Non-pigmented ciliary epithelial cell (primary cell): ENCODE data around the gene CFAP410.

ENCODE experiments used
- DNase-seq: peaks from one replicate; pipeline ENCODE4 v3.0.0-alpha.2; 2010; ENCODE audit warnings: low read depth

CFAP410 gene

DNA sequence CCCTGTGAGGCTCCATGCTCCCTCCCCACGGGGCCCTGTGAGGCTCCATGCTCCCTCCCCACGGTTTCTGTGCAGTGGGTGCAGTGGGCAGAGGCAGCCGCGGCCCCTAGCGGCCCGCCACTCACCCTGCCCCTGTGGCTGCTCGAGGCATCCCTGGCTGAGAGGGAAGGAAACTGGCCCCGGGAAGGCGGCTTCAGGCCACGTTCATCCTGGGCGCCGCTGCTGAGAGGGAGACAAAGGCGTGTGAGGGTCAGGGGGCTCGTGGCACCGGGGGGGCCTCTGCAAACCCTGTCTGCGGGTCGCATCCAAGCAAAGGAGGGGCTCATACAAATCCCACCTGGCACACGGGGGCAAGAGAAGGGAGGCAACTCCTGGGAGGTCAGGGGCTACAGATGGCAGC is 8.5 kb downstream of the CFAP410 start:
- DNase-seq, result no peak

DNA sequence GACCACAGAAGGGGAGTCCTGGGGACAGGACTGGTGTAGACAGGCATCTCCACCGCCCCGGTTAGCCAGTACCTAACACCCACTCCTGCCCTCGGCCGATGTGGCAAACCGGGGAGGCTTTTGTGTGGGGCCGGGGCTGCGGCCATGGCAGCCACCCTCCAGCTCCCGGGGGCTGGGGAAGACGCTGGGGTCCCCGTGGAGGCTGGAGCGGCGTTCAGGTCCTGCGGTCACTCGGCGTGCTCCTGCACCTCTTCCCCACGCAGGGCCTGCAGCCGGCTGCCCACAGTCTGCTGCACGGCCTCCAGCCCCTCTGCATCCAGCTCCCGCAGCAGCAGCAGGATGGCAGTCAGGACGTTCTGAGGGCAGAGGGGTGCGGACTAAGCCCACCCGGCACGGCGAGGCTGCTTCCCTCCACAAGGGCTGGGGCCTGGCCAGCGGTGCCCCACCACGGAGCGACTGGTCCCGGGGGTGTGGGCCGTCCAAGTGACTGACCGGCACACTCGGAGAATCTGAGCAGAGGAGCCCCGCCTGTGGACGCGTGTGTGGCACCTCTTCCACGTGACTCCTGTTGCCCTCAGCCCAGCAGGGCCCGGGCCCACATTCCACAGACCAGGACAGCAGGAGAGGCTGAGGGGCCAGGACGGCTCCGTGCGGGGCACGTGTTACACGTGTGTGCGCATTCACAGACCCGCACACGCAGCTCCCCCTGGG is 9.1 kb downstream of the CFAP410 start:
- no peak for DNase-seq

DNA sequence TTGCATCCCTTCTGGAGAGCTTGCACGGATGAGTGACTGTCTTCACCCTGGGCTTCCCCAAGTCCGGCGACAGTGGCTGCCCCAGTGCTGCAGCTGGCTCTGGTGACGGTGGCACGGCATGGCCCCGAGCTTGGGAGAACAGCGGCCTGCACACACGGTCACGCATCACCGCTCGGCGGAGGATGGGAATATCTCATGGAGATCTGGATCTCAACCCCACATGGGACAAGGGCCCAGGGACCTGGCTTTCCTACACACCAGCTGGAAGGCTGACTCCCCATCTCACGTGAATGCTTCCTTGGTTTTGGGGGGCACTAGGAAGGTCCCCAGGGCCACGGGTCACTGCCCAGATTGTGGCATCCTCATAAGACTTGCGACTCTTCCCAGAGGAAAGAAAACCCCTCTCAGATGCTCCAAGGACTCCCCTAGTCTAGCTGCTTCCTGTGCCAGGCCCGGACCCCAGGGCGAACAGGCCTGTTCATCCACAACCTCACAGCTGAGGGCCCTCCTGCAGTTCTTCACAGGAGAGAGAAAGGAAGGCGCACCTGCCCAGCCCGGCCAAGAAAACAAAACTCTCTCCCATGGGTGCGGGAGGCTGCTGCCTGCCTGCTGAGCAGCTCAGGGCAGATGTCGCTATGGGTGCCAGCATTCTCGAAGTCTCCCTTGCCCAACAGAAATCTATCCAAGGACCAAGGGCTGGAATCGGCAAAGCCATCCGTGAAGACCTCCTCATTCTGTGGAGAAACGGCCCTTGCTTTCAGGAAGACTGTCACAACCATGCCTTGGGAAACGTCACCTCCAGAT is 9.9 kb downstream of the CFAP410 start:
- no peak for DNase-seq

DNA sequence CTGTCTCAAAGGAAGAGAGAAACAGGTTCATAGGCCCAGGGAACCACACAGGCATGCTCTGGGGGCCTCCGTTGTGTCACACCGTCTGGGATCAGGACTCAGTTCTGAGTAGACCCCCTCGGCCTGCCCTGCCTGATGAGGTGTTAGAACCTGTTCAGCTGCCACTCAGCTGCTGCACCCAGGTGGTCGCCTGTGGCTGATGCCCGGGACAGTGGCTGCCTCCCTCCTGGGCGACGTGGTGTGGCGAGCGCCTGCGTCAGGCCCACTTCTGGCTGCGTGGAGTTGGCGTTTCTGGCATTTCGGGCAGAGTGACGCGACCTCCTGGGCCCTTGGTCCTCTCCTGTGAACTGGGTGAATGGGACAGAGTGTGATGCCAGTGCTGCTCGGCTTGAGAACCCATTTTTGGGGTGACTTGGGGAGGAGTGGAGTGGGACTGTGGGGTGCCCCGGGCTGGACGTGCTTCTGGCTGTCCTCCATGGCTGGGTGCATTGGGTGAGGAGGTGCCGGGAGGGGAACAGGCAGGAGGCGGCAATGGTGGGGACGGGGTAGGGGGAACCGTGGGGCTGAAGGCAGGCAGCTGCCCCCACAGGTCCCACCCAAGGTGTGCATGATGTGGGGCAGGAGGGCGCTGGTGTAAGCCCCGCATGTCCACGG is 10.8 kb downstream of the CFAP410 start:
- no peak for DNase-seq

DNA sequence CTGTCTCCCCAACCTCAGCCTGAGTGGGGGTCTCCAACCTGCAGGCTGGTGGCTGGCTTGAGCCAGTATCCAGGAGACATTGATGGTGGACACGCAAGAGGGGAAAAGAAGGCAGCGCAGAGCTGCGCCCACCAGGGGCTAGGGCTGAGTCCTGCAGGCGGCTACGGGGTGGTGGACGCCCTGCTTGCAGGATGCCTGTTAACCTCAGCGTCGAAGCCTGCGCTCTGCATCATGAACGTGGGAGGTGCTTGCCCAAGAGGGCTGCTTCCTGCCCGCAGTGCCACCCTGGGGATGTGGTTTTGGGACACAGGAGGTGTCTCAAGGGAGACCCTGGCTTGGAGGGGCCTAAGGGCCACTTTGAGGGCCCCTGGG is 11.6 kb downstream of the CFAP410 start:
- no peak for DNase-seq

DNA sequence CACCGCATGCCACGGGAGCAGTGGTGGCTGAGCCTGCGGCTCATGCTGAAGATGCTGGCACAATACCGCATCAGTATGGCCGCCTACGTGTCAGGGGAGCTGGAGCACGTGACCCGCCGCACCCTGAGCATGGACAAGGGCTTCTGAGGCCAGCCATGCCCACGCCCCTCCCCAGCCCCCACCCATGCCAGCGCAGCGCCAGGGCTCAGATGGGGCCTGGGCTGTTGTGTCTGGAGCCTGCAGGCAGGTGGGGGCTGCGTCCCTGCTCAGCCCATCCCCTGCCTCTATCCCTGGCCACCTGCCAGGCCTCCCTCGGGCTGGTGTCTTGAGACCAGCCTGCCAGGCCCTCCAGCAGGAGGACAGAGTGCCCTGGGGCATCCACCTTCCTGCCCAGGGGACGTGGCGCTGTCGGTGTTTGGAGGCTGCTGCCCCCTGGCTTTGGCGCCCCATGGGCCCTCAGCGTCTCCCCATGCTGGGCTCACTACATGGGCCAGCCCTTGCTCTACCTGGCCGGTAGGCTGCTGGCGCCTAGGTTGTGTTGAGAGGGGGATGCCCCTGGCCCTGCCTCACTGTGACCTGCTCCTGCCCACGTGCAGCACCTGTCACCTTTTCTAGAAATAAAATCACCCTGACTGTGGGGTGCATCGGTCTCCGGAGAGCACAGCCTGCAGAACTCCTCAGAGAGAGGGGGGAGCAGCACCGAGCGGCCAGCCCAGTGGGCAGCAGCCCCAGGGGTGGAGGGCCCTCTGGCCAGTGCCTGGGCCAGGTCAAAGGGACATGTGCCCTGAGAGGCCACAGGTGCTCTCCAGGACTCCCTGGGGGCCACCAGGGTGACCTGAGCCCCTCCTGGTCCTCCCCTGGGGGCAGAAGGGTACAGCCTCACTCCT is 12.2 kb downstream of the CFAP410 start:
- DNase-seq, result no peak

DNA sequence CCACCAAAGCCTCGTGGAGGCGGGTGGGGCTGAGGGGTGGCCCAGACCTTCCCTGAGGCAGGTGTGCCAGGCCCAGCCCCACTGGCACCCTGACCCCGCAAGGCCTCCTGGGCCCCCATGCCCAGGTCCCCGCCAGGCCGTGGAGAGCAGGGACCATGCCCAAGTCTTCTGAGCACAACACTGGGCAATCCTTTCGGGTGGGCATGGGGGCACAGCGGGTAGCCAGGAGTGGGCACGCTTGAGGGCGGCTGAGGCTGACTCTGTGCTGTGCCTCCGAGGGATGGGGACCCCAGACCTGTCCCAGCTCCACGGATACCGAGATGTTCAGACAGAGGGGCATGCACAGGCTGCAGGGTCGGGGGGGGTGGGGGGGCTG is 12.9 kb downstream of the CFAP410 start:
- no peak for DNase-seq

DNA sequence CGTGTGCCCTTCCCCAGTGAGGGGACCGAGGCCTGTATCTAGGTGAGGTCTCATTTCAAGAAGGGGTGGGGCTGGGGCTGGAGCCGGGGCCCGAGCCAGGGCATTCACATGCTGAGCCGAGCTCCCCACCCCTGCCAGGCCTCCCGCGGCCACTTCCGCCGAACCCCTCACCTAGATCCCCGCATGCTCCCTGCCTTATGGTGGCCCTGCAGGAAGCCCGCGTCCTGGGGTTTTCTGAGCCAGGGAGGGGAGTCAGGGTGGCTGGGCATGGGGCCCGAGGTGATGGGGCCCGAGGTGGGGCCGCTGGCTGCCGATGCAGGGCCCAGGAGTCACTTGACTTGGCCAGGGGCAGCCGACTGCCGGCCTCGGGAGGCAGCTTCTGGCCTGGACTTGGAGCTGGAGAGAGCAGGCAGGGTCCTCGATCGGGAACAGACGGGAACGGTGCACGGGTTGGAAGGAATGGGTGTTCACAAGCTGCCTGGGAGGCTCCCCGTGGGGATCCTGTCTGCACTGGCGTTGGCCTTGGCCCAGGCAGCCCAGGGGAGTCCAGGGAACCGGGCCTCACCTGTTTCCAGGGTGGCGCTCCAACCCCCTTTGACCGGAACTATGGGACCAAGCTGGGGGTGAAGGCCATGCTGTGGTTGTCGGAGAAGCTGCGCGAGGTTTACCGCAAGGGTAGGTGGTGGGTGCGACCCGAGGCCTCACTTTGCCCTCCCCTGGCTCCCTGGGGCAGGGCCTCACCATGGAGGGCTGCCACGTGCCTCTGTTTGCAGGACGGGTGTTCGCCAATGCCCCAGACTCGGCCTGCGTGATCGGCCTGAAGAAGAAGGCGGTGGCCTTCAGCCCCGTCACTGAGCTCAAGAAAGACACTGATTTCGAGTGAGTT is 13.6 kb downstream of the CFAP410 start:
- DNase-seq, result no peak

DNA sequence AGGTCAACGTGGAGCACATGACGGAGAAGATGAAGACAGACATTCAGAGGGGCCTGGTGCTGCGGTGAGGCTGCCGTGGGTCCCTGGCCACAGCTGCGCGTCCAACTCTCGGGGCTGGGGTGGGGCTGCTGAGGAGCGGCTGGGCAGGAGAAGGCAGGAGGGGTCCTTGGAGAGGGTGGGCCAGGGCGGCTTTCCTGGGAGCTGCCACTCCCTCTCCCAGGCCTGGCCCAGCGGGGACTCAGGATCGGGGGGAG is 14.4 kb downstream of the CFAP410 start:
- no peak for DNase-seq

DNA sequence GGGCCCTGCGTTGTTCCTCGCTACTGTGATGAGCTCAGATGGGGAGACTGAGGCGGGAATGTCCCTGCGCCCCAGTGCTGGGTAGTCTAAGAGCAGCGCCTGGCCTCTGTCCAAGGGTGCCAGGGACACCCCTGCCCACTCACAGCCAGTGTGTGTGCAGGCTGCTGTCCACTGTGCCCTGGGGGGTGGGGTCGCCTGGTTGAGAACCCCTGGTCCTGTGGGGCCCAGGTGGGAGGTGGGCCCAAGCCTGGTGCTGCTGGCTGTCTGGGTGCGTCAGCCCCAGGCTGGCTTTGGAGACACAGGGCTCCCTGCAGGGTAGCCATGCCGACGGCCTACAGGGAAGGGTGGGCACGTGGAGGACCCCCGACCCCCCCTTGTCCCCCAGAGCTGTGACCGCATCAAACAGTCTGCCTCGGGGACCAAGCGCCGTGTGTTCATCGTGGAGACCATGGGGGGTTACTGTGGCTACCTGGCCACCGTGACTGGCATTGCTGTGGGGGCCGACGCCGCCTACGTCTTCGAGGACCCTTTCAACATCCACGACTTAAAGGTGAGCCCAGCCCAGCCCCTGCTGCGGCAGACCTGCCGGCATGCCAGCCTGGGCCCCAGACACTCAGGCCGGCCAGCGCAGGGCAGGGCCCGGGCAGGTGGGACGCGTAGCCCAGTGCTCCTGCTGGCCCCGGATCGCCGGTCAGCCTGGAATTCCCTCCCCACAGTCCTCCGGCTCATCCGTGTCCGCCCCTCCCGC is 14.9 kb downstream of the CFAP410 start:
- DNase-seq, result no peak

DNA sequence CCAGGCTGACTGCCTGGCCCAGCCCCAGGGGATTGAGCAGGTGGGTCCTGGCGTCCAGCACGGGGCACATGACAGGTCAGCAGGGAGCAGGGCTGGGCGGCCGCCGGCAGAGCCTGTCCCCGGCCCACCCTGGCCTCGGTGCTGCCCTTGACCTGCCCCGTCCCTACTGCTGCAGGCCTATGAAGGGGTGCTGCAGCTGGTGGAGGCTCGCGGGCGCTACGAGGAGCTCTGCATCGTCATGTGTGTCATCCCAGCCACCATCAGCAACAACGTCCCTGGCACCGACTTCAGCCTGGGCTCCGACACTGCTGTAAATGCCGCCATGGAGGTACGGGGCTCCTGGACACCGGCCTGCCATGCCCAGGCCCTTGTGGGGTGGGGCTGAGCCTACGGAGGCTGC is 15.6 kb downstream of the CFAP410 start:
- DNase-seq, result no peak

DNA sequence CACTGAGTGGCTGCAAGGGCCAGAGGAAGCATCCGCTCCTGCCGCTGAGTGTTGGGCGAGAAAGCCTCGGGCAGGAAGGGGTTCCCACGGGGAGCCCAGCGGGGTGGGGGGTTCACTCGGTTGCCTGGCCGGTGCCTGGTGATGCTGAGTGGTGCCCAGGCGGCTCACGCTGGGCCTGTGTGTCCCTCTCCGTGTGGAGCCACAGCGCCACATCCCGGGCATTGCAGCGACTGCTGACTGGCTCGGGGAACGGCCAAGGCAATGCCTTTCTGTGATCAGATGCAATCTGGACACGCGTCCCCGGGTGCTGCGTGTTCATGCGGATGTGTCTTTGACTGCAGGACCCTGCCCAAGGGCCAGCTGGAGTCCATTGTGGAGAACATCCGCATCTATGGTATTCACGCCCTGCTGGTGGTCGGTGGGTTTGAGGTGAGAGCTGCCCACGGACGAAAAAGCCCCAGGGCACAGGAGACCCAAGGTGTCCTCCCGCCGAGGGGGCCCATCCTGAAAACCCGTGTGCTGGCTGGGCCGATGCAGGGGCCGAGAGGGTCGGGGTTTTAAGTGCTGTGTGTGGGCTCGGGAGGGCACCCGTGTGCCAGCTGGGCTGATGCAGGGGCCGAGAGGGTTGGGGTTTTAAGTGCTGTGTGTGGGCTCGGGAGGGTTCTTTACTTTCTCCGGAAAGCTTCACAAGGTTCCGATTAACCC is 16.4 kb downstream of the CFAP410 start:
- DNase-seq, result no peak

DNA sequence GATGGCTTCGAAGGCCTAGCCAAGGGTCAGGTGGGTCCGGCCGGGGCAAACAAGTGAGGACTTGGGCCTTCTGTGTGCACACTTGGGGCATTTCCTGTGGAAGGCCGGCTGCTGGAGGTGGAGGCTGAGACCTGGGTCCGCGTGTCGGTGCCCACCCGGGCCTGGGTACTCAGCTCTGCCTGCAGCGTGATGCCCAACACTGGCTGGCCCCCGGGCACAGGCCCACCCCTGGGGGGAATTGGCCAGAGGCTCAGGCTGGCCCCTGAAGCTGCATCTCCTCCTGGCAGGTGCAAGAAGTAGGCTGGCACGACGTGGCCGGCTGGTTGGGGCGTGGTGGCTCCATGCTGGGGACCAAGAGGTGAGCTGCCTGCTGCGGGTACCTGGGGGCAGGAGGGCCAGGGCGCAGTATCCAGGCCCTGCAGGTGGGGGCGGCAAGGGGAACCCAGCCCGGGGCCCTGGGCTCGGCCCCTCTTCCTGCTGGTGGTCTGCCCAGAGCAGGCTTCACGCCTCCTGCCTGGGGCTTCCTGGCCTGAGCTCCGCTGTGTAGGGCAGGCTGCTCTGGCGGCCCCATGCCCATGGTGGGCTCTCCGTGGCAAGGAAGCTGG is 17.2 kb downstream of the CFAP410 start:
- DNase-seq, result no peak

DNA sequence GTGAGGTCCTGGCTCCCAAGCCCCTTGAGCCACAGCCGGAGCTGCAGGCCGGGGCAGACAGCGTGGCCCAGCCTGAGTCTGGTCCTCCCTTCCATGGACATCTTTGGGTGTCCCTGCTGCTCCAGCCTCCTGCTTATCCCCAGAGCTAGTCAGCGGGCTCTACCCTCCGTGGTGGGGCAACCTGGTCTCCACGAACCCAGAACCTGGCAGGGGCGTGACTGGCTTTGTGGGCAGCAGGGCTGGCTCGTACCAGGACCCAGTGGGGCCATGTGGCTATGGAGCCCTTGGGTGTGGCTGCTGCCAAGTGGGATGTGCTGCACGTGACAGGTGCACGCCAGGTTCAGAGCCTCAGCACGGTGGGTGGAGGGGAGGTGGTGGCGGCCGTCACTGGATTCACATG is 18.3 kb downstream of the CFAP410 start:
- DNase-seq, result no peak

DNA sequence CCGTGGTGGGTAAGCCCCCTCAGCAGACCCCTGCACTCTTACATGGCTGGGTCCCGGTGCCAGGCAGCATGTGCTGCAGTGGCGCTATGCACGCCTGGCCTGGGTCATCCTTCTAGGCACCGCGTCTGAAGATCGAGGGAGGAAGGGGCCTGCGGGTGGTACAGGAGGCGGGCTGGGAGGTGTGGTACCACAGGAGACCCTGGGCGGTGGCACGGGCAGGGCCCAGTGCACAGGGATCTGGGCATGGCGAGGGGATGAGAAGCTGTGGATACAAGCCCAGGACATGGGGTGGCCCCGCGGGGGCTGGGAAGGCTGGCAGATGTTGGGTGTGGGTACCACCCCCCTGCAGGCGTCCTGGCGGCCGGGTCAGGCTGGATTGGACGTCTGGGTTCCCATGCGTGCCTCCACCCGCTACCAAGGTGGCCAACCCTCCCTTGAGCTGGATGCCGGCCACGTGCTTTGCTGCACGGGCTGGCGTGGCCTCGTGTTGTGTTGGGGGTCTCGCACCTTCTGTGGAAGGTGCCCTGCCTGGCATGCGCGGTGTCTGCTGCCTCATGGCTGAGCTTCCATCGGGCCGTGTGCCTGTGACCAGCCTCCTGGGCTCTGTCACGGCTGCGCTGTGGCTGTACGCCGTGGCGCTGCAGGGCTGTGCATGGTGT is 19.7 kb downstream of the CFAP410 start:
- no peak for DNase-seq

DNA sequence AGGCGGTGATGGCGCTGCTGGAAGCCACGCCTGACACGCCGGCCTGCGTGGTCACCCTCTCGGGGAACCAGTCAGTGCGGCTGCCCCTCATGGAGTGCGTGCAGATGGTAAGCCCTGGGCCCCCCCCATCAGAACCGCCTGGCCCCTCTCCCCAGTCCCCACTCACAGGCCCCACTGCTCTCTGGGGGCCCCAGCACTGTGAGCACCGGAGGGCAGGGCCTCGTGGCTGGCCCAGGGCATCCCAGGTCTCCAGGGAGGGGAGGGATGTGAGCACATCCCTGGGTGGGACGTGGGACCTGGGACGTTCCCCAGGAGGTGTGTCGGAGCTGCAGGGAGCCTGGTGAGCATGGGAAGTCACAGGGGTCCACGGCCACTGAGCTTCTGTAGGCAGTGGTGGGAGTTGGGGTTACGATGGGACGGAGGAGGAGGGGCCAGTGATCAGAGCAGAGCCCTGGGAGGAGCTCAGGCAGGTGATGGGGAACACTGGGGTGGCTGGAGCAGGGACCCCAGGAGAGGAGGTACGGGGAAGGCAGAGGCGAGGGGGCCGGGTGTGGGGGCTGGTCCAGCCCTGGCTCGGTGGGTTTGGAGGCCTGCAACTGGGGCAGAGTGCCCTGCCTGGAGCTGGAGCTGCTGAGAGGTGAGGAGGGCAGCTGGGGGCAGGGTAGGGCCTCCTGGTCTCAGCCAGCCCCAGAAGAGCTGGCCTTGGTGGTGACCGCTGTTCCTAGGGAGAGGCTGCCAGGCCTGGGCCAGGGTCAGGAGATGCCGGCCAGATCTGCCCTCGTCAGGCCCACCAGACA is 20.5 kb downstream of the CFAP410 start:
- DNase-seq, result no peak

DNA sequence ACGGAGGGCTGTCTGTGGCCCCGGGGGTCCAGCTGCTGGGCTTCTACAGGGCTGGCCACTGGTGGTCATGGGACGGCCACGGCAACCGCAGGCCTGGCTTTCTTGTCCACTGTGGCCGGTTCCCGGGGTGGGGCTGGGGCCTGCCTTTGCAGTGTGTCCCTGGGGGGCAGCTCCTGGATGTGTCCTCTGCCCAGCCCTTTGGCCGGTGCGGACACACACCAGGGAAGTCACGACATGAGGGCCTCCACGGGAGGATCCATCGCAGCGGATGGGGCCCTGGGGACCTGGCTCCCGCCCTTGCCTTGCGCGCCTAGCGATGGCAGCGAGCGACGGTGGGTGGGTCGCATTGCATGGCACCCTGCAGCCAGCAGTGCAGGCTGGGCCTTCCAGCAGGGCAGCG is 21.3 kb downstream of the CFAP410 start:
- no peak for DNase-seq

DNA sequence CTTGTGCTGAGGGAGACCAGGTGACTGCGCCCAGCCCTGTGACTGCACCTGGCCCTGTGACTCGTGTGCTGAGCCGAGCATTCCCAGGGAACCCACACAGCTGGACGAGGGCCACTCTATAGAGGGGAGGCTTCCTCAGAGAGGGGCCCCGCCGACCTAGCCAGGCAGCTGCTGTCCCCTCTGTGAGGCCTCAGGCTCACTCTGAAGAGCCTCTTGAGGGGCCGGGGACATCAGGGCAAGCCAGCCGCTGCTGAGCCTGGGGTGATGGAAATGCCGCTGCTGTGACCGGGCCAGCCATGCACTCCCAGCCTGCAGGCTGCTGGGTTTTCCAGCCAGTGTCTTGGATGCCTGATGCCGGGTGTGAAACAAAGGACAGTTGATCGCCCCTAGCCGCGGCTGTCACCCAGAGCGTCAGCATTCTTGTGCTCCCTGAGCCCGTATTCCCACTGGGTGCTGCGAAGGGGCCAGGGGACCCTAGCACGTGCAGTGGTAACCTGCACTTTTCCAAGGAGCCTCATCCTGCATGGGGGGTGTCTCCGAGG is 21.9 kb downstream of the CFAP410 start:
- DNase-seq, result no peak
